Endodermal cell (in vitro differentiated cells): ENCODE measurements around the gene UBE2G2. TPM values are rescaled to one million over a fixed set of nuclear protein-coding genes. Genes with fewer than 3 reads are reported as not detected.

ENCODE experiments used
- DNase-seq: peaks from one replicate; pipeline ENCODE4 v3.0.0-alpha.2; 2017
- H3K27ac ChIP-seq: 2 replicates; pipeline ENCODE4 v1.5.1; 2013; ENCODE audit warnings: mild to moderate bottlenecking, low read depth, low read length, moderate library complexity
- H3K27me3 ChIP-seq: 2 replicates; pipeline ENCODE4 v1.6.1; 2013; ENCODE audit warnings: mild to moderate bottlenecking, low read length, moderate library complexity; ENCODE audit not compliant: insufficient read depth, control insufficient read depth, poor library complexity, severe bottlenecking
- H3K36me3 ChIP-seq: 2 replicates; pipeline ENCODE4 v1.7.0; 2013; ENCODE audit warnings: mild to moderate bottlenecking, low read length, moderate library complexity; ENCODE audit not compliant: control insufficient read depth, insufficient read depth
- H3K4me1 ChIP-seq: one replicate; pipeline ENCODE4 v1.7.0; 2013; ENCODE audit warnings: low read length; ENCODE audit not compliant: control insufficient read depth, insufficient read depth
- H3K4me3 ChIP-seq: 2 replicates; pipeline ENCODE4 v1.5.1; 2013; ENCODE audit warnings: mild to moderate bottlenecking, low read length, moderate library complexity
- H3K9ac ChIP-seq: 2 replicates; pipeline ENCODE4 v1.6.1; 2013; ENCODE audit warnings: mild to moderate bottlenecking, low read length, moderate library complexity; ENCODE audit not compliant: poor library complexity, severe bottlenecking; ENCODE audit errors: extremely low read depth
- H3K9me3 ChIP-seq: 2 replicates; pipeline ENCODE4 v1.6.1; 2013; ENCODE audit warnings: mild to moderate bottlenecking, low read length, moderate library complexity; ENCODE audit not compliant: control insufficient read depth
- H3K27ac Mint-ChIP-seq: 2 replicates; pipeline ENCODE4 v1.8.0; 2020; ENCODE audit warnings: mixed read lengths
- H3K27me3 Mint-ChIP-seq: 2 replicates; pipeline ENCODE4 v1.8.0; 2021; ENCODE audit warnings: mild to moderate bottlenecking, mixed read lengths; ENCODE audit not compliant: insufficient read depth
- H3K36me3 Mint-ChIP-seq: 2 replicates; pipeline ENCODE4 v1.8.0; 2020; ENCODE audit warnings: low read depth, mixed read lengths
- H3K4me1 Mint-ChIP-seq: 2 replicates; pipeline ENCODE4 v1.8.0; 2020; ENCODE audit warnings: mixed read lengths
- H3K4me3 Mint-ChIP-seq: 2 replicates; pipeline ENCODE4 v1.8.0; 2020; ENCODE audit warnings: mild to moderate bottlenecking, moderate library complexity, mixed read lengths
- H3K9me3 Mint-ChIP-seq: 2 replicates; pipeline ENCODE4 v1.8.0; 2020; ENCODE audit warnings: mild to moderate bottlenecking, mixed read lengths
- WGBS, 2 experiments: methylation state at CpG; one replicate each; pipeline versions ENCODE4 v1.1.5 to v1.1.7; 2013; ENCODE audit warnings: missing lambda C conversion rate in 2 of 2, mixed read lengths in 1 of 2; ENCODE audit not compliant: insufficient coverage in 1 of 2, insufficient read length in 1 of 2; 5-methylcytosine and 5-hydroxymethylcytosine counted together
- total RNA-seq, 2 donors: library from RNA; stranded (reverse); fragmentation: NEBNext Ultra II Directional in 1 of 2; extraction: Animal tissue kit (Norgen Biotek cat#: 25700) in 1 of 2; gene quantifications; 2 replicates in 1 of 2; 3 replicates in 1 of 2; pipeline ENCODE4 v1.2.1, GENCODE V29; 2021
- TF ChIP-seq, protein P1 (sequence below): fragments of 200-600 bp; sonication (generic); conservative IDR thresholded peaks from 2 replicates; pipeline ENCODE4 v1.5.0; 2021; ENCODE audit warnings: antibody characterized with exemption, mild to moderate bottlenecking

The UBE2G2 gene
- total RNA-seq, 2 donors from 2014 or later: 84.0 to 84.8 TPM

DNA sequence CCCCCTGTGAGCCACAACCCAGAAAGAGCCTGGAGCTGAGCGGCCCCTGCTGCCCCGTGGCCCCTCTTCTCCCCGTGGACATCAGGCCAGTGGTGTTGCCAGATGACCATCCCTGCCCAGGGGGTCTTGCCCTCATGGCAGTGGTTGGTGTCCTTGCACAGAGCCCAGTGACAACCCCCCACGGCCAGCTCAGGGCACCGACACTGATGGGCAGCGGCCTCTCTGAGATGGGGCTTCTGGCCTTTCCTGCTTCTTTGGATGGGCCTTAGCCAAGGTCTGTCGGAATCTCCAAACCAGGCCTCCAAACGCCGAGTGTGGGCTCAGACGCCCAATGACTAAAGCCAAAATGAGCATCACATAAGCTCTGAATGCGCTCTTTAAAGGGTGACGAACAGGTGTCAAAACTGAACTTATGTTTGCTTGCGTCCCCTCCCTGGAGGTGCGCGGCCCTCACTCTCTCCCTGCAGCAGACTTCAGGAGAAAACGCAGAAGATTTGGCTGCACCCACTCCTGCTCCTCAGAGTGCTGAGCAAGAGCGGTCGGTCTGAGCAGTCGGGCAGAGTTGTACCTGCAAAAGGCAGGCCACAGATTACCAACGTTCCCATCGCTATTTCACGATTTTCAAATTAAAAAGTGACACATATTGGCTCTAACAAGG, 41.9 kb downstream of the UBE2G2 start:
- Mint-ChIP-seq H3K27ac (no peak overlapping the region), H3K9me3 (peaks cover 6% of the 10 kb centered on the region), H3K4me1 (peaks cover 1% of the 10 kb centered on the region), H3K36me3 (no peaks in the 10 kb centered on the region), H3K27me3 (peaks cover 1% of the 10 kb centered on the region), H3K4me3 (no peak overlapping the region)
- H3K4me3 ChIP-seq: no peak overlapping the region
- H3K36me3 ChIP-seq: no peaks in the 10 kb centered on the region
- no peak overlapping the region for H3K9ac ChIP-seq
- H3K27ac ChIP-seq: no peak overlapping the region
- 87 to 91% methylated on average over 17 to 22 of the region's 22 CpGs for WGBS, 2 experiments
- H3K4me1 ChIP-seq: no peaks in the 10 kb centered on the region
- peak; percentile 31 for DNase-seq
- no peaks in the 10 kb centered on the region for H3K27me3 ChIP-seq
- TF ChIP-seq, protein P1, sequence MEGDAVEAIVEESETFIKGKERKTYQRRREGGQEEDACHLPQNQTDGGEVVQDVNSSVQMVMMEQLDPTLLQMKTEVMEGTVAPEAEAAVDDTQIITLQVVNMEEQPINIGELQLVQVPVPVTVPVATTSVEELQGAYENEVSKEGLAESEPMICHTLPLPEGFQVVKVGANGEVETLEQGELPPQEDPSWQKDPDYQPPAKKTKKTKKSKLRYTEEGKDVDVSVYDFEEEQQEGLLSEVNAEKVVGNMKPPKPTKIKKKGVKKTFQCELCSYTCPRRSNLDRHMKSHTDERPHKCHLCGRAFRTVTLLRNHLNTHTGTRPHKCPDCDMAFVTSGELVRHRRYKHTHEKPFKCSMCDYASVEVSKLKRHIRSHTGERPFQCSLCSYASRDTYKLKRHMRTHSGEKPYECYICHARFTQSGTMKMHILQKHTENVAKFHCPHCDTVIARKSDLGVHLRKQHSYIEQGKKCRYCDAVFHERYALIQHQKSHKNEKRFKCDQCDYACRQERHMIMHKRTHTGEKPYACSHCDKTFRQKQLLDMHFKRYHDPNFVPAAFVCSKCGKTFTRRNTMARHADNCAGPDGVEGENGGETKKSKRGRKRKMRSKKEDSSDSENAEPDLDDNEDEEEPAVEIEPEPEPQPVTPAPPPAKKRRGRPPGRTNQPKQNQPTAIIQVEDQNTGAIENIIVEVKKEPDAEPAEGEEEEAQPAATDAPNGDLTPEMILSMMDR: no peak
- H3K9me3 ChIP-seq: no peaks in the 10 kb centered on the region

DNA sequence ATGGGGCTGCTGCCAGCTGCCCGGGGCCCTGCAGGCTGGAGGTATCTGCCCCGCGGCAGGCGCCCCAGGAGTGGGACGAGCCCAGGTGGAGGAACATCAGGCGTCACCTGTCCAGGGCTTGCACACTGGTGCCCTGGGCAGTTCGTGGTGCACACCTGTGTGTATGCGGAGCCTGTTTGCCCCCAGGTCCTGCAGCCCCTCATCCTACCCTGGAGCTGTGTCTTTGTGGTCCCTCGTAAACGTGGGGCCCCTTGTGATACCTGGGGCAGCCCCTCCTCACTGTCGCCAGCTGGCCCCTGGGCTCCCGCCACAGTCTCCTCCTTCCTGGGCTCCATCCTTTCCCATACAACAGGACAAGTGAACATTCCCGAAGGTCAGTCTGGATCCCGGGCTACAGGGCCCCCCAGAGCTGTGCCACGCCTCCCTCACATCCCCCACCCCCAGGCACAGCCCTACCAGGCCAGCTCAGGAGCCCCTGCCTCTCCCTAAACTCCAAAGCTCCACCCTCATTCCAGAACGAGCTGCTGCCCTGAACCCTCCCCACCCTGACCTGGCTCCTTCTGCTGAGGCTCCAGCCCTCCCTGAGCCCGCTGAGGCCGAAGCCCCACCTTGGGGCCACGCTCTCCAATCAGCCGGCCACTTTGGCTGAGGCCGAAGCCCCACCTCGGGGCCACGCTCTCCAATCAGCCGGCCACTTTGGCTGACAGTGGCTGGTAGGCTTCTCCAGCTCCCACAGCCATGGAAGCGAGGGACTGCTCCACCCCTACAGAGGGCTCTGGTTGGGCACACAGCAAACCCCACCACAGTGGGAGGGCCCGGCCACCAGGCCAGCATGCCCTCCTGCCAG, 42.6 kb downstream of the UBE2G2 start:
- 87 to 88% methylated on average over 9 to 26 of the region's 26 CpGs for WGBS, 2 experiments
- Mint-ChIP-seq H3K27ac (no peak overlapping the region), H3K9me3 (peaks cover 9% of the 10 kb centered on the region), H3K27me3 (peaks cover 1% of the 10 kb centered on the region), H3K4me3 (no peak overlapping the region), H3K36me3 (no peaks in the 10 kb centered on the region), H3K4me1 (peaks cover 1% of the 10 kb centered on the region)
- Histone ChIP-seq H3K27me3 (no peaks in the 10 kb centered on the region), H3K9me3 (no peaks in the 10 kb centered on the region), H3K36me3 (no peaks in the 10 kb centered on the region), H3K27ac (no peak overlapping the region), H3K4me3 (no peak overlapping the region), H3K9ac (no peak overlapping the region), H3K4me1 (no peaks in the 10 kb centered on the region)
- TF ChIP-seq, protein P1: no peak
- DNase-seq: peak; percentile 46

DNA sequence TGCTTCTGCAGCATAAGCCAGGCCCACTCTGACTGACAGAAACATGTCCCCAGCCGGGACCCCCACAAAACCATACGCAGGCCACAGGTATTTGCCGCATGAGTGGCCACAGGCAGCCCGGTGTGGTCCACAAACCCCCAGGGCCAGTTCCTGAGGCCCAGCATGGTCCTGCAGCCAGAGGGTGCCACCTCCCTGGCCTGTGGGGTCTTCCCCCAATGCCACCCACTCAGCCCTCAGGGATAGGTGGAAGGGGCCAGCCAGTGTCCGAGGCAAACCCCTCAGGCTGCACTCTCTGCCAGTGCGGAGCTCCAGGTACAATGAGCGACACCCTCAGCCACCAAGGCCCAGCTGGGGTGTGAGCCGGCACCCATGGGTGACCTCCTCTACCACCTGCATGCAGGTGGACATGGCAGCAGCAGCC, 43.5 kb downstream of the UBE2G2 start:
- Histone ChIP-seq H3K4me1 (no peaks in the 10 kb centered on the region), H3K36me3 (no peaks in the 10 kb centered on the region), H3K4me3 (no peak overlapping the region), H3K27me3 (no peaks in the 10 kb centered on the region), H3K27ac (no peak overlapping the region), H3K9ac (no peak overlapping the region), H3K9me3 (no peaks in the 10 kb centered on the region)
- Mint-ChIP-seq H3K27ac (no peak overlapping the region), H3K4me3 (no peak overlapping the region), H3K9me3 (peaks cover 9% of the 10 kb centered on the region), H3K4me1 (peaks cover 2% of the 10 kb centered on the region), H3K36me3 (no peaks in the 10 kb centered on the region), H3K27me3 (peaks cover 1% of the 10 kb centered on the region)
- DNase-seq: no peak
- 93% methylated on average over 5 to 8 of the region's 8 CpGs for WGBS, 2 experiments
- TF ChIP-seq, protein P1: no peak
